Esophagus mucosa (tissue), 1 donor: ENCODE measurements around the gene CNTNAP5. TPM values are rescaled to one million over a fixed set of nuclear protein-coding genes. Genes with fewer than 3 reads are reported as not detected.

Source experiments
- ATAC-seq: fragments of 200-7000 bp; cut with Tn5 transposase; one replicate; pipeline ENCODE4 v1.9.1; 2020
- total RNA-seq: library from RNA; stranded (reverse); gene quantifications from one replicate; pipeline ENCODE4 v1.2.4, GENCODE V29; 2023
- donor health status: DM: yes; HTN: yes; CAD: no.

CNTNAP5 gene
- total RNA-seq, 1 donor from 2014 or later = not detected

- no peak for ATAC-seq
Measured at GRCh38 chr2:124640221-124640750, 615.2 kb downstream of the CNTNAP5 start.

DNA sequence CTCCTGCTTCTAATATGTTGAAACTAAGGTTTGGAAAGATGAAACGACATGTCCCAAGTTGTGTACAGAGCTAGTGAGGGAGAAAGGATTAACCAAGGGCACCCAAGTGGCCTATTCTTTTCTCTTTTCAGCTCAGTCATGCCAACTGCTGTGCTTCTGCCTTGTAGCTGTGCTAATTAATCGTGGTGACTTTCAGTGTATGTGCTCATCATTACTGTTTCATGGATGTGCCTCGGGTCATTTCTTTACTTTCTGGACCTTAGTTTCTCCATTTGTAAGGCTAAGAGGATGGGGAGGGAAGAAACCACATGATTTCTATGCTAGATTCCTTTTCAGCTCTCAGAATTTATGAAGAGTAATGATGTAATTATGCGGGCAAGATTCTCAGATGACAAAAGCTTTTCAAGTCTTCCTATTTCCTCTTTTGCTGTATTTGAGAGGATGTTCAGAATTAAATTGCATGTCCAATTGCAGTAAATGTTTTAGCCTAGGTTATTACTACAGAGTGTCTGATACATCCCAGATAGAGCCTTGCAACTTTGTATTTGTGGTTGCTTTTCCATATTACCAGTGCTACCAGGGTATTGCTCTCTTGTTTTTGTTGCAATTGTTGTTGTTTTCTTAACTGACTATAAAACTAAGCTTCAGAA is 621.2 kb downstream of the CNTNAP5 start:
- ATAC-seq = no peak

DNA sequence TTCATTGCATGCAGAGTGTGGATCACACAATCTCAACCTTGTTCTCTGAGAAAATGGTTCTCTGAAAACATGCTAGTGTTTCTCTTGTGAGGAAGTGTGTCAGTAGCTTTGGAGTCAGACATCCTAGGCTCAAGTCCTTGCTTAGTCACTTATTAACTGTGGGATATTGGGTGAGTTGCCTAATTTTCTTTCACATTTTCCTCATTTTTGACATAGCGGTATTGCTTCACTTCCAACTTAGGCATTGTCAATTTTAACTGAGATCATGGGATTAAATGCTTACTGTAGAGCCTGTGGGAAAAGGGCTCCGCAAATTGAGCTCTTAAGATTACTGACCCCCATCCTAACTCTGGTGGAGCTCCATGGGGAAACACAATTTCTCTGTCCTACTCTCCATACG is 622.2 kb downstream of the CNTNAP5 start:
- ATAC-seq = no peak

DNA sequence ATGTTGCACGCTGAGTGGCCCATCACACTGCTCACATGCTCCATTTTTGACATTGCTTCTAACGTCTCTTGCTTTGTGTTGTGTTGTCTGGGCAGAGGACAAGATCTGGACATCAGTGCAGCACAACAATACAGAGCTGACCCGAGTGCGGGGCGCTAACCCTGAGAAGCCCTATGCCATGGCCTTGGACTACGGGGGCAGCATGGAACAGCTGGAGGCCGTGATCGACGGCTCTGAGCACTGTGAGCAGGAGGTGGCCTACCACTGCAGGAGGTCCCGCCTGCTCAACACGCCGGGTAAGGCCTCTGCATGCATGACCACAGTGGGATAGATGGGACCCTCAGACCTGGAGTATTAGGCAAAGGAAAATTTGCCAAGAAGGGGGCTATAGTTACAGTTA is 622.6 kb downstream of the CNTNAP5 start:
- ATAC-seq = no peak

- no peak for ATAC-seq
Measured at GRCh38 chr2:124649001-124649400, 623.9 kb downstream of the CNTNAP5 start.

GRCh38 chr2:124652099-124652498 is 627.0 kb downstream of the CNTNAP5 start:
- ATAC-seq = no peak

DNA sequence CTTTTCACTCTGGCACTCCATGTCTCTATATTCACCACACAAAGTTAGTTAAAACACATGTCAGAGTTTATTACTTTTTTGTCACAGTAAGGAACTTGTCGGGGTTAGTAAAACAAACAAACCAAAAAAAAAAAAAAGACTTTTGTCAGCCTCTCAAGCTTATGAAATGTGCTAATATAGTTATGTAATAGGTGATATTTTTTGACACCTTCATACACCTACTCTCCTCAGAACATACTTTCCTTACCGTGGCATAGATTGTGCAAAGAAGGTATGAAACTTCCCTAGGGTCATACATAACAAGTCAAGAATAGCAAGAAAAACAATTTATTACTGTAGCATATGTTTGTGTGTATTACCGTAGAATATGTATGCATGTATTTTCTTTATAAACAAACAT is 633.3 kb downstream of the CNTNAP5 start:
- no peak for ATAC-seq

- ATAC-seq = no peak
Measured at GRCh38 chr2:124661558-124661957, 636.5 kb downstream of the CNTNAP5 start.

DNA sequence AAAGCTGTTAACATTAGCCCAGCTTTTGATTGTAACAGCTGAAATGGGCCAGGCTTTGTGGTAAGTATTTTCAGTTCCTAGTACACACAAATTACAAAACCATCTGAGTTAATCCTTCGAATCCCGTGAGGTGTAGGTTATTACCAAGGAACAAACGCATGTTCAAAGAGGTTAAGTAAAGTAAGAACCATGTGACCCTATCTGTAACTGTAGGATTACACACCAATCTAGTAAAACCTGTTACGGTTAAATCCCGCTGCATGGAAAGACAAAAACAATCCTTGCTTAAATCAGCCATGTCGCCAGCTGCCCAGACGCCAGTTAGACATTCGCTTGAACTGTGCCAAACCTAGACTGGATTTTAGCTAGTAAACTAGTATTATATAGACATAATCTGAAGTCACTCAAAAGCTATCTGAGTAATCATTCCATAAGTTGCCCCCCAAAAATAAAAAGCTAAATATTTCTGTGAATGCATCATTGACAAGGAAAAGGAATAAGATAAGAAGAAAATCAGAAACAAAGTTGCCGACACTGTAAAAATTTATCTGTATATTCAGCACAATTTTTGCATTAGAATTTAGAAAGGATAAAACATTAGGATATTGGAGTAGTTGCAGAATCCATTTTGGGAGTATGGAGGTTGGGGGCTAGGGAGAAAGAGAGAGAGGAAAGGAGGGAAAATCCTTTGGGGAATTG is 638.0 kb downstream of the CNTNAP5 start:
- no peak for ATAC-seq

DNA sequence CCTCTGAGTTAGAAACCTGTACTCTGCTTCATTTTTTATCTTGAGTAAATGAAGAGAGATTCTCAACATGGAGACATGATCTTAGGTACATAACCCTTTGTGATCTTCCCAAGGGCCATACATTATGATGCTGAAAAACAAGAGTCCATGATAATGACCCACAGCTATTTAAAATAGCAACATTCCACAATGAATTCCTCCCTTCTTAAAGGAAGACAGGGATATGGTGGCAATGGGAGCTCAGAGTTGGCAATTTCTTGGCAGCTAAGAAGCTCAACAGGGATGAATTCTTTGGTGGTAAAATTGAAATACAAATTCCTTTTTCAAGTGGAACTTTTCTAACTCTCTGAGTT is 638.5 kb downstream of the CNTNAP5 start:
- ATAC-seq = no peak

- ATAC-seq = no peak
Measured at GRCh38 chr2:124664363-124664762, 639.3 kb downstream of the CNTNAP5 start.

DNA sequence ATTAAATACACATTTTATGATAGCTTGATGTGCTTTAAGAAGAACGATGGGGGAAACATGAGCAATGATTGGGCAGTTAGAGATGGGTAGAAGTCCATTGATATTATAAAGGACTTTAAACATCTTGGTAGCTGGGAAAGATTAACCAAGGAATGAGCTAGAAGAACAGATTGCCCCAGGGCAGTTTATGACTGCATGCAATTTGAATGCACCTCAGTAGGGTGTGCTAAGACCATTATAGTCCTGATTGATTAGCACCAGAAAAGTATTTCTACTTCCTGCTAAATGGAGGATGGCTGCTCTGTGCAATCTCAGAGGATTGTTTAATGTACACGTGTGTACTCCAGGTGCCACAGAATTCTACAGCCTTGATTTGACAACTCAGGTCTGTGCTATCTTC is 641.9 kb downstream of the CNTNAP5 start:
- ATAC-seq = no peak

DNA sequence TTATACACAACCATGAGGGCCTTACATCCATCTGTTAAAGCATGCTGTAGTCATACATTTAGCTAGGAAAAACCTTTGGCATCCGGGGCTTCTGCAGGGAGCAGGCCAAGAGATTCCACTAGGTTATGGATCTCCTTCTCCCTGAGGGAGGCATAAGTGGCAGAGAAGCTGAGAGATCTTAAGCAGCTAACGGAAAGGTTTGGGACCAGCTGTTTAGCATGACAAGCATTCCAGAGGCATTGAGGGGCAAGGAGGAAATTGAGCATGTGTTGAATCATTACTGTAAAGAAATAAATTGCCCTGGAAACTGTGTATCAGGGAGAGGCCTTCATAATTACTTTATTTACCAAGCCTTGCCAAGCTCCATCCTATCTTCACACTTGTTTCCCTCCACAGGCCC is 643.1 kb downstream of the CNTNAP5 start:
- ATAC-seq = no peak

GRCh38 chr2:124670187-124670586 is 645.1 kb downstream of the CNTNAP5 start:
- ATAC-seq = no peak

GRCh38 chr2:124678043-124678442 is 653.0 kb downstream of the CNTNAP5 start:
- ATAC-seq = no peak

DNA sequence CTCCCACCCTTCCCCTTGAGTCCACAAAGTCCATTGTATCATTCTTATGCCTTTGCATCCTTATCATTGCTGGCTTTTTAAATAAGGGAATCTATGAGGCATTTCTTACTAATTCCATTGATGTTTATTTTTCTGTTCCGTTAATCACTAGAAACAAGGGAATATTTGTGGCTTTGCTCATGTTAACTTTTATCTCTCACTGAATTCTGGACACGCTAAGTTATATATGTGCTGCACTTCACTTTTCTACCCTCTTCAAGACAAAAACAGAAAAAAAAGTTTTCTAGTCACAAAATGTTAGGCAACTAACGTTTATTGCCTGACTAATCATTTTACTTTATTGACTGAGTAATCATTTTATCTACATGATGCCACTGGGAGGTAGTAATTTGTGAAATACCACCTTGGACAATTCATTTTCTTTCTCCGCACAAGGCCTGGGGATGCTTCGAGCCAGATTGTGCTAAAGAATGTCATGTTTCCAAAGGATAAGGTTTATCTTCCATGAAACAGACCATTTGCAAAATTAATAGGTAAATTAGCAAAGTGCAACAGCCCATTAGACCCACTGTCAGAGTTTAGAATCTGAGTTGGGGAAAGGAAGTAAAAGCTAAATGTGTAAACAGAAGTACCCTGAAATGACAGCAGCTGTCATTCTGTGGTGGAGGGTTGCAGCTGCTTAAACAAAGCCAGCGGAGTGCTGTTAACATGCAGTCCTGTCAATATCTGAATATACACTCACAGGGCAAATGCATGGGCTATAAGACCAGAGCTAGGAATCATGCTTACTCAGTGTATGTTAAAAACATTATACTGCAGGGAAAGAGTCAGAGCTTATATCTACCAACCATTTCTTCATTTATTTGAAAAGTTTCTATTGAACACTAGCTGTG is 658.7 kb downstream of the CNTNAP5 start:
- ATAC-seq = no peak

DNA sequence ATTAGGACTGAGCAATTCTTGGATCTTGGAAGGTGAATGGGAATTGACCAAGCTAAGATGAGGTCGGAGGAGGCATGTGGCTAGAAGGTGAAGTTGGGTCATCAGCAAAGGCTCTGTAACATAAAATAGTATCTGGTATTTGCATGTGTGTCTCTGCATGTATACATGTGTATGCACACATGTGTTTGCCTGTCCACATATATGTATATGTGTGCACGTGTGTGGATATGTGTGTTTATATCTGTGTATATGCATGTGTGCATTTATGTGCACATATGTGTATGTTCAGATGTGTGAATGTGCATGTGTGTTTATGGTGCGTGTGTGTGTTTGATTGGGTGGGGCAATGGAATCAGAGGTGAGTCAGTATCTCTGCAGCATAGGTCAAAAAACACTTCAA is 664.3 kb downstream of the CNTNAP5 start:
- ATAC-seq = no peak

- ATAC-seq = no peak
Measured at GRCh38 chr2:124692216-124692615, 667.1 kb downstream of the CNTNAP5 start.

- no peak for ATAC-seq
Measured at GRCh38 chr2:124692707-124693106, 667.6 kb downstream of the CNTNAP5 start.

GRCh38 chr2:124693156-124693555 is 668.1 kb downstream of the CNTNAP5 start:
- ATAC-seq = no peak

DNA sequence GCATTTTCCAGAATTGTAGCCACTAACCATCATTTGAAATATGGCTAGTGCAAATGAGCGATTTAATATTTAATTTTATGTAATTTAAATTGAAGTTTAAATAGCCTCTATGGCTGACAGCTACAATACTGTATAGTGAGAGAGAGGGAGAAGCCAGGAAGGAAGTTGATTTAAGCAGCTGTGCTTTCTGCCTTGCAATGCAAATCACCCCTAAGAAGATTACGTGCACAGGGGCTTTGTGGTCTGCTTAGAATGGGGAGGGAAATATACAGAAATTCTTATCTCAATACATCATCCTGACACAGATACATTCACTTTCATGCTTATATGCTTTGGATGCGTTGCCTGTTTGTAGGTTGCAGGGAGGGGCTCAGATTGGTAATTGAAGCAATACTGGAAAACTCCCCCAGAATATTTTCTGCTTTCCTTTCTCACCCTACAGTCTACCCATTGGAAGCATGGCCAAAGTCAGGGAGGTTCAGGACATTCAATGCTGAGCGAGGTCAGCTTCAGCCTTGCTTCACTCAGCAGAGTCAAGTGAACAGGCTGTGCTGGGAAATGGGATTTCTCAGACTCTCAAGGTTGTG is 674.0 kb downstream of the CNTNAP5 start:
- ATAC-seq = no peak

DNA sequence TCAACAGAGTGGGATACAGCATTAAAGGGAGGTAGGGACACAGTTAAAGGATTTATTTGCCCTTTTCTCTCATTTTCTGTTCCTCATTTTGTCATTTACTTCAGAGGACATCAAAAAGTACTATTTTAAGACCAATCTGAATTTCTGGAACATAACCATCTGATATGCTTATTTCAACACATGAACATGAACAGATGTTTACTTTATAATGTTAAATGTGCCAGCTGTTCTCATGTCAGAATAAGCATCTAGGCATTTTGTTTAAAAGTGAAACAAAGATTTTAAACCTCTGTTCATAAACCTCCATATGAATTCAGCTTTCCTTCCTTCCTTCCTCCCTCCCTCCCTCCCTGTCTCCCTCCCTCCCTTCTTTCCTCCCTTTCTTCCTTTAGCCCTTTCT is 677.7 kb downstream of the CNTNAP5 start:
- no peak for ATAC-seq
